GM19328 (cell line): ENCODE data around the gene OBSCN.
"Not testable (repeated sequence)": the region's sequence is repeated elsewhere in the genome, so short reads cannot be mapped to it uniquely, and the experiment has no call there.

Experiments used
- ATAC-seq: cut with Tn5 transposase; IDR thresholded peaks from one replicate; pipeline ENCODE4 v1.9.1; 2021; ENCODE audit warnings: mild to moderate bottlenecking, moderate library complexity; ENCODE audit not compliant: unreplicated experiment

Gene OBSCN

GRCh38 chr1:228211531-228212414, 3.9 kb downstream of the OBSCN start:
- no peak for ATAC-seq

- no peak for ATAC-seq
Measured at GRCh38 chr1:228212415-228212965, 4.6 kb downstream of the OBSCN start.

- peak; percentile 95 for ATAC-seq
Measured at GRCh38 chr1:228212966-228213844, 5.4 kb downstream of the OBSCN start.

GRCh38 chr1:228213917-228214808, 6.3 kb downstream of the OBSCN start:
- no peak for ATAC-seq

- ATAC-seq: no peak
Measured at GRCh38 chr1:228214921-228215662, 7.2 kb downstream of the OBSCN start.

GRCh38 chr1:228215663-228216116, 7.8 kb downstream of the OBSCN start:
- ATAC-seq: no peak

- no peak for ATAC-seq
Measured at GRCh38 chr1:228216371-228217320, 8.8 kb downstream of the OBSCN start.

- ATAC-seq: no peak
Measured at GRCh38 chr1:228217551-228218344, 9.9 kb downstream of the OBSCN start.

GRCh38 chr1:228218513-228219244, 10.8 kb downstream of the OBSCN start:
- no peak for ATAC-seq

- ATAC-seq: no peak
Measured at GRCh38 chr1:228219245-228219961, 11.6 kb downstream of the OBSCN start.

- no peak for ATAC-seq
Measured at GRCh38 chr1:228219962-228220780, 12.3 kb downstream of the OBSCN start.

GRCh38 chr1:228221097-228221496, 13.3 kb downstream of the OBSCN start:
- not testable (repeated sequence) for ATAC-seq

- ATAC-seq: no peak
Measured at GRCh38 chr1:228222548-228222947, 14.7 kb downstream of the OBSCN start.

GRCh38 chr1:228224198-228225164, 16.6 kb downstream of the OBSCN start:
- no peak for ATAC-seq
